ENCODE measurements around the gene SEMA4D.

SEMA4D gene

DNA sequence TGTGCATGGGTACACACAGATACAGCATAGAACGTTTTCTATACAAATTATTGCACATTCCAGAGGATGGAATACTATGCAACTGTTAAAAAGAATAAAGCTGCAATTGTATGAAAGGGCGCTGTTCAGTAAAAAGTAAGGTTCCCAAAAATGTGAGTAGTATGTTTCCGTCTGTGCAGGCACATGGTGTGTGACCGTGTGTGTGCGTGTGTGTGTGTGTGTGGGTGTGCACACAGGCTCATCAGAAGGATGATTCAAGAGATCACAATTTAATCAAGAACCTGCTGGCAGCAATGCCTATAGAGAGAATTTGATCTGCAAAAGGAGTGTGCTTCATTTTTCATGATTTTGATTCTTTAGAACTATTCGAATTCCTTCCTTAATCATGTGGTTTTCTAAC lies 76.3 kb downstream of the SEMA4D start:
- TF ChIP-seq, protein P1, sequence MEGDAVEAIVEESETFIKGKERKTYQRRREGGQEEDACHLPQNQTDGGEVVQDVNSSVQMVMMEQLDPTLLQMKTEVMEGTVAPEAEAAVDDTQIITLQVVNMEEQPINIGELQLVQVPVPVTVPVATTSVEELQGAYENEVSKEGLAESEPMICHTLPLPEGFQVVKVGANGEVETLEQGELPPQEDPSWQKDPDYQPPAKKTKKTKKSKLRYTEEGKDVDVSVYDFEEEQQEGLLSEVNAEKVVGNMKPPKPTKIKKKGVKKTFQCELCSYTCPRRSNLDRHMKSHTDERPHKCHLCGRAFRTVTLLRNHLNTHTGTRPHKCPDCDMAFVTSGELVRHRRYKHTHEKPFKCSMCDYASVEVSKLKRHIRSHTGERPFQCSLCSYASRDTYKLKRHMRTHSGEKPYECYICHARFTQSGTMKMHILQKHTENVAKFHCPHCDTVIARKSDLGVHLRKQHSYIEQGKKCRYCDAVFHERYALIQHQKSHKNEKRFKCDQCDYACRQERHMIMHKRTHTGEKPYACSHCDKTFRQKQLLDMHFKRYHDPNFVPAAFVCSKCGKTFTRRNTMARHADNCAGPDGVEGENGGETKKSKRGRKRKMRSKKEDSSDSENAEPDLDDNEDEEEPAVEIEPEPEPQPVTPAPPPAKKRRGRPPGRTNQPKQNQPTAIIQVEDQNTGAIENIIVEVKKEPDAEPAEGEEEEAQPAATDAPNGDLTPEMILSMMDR (IDR thresholded peaks at IDR 0.05), result no peak
- Histone ChIP-seq H3K4me3 (ENCODE audit: low read depth in 1 of 2, low read length in 1 of 2) (no peak overlapping the region), H3K9me3 (no peaks in the 10 kb centered on the region), H3K27me3 (no peaks in the 10 kb centered on the region), H3K27ac (no peak overlapping the region), H3K36me3 (peaks cover 16% of the 10 kb centered on the region), H3K4me1 (ENCODE audit: control insufficient read depth in 1 of 2, insufficient read depth in 1 of 2, low read depth in 1 of 2, low read length in 1 of 2) (peaks cover 38 to 70% of the 10 kb centered on the region in 2 experiments)

DNA sequence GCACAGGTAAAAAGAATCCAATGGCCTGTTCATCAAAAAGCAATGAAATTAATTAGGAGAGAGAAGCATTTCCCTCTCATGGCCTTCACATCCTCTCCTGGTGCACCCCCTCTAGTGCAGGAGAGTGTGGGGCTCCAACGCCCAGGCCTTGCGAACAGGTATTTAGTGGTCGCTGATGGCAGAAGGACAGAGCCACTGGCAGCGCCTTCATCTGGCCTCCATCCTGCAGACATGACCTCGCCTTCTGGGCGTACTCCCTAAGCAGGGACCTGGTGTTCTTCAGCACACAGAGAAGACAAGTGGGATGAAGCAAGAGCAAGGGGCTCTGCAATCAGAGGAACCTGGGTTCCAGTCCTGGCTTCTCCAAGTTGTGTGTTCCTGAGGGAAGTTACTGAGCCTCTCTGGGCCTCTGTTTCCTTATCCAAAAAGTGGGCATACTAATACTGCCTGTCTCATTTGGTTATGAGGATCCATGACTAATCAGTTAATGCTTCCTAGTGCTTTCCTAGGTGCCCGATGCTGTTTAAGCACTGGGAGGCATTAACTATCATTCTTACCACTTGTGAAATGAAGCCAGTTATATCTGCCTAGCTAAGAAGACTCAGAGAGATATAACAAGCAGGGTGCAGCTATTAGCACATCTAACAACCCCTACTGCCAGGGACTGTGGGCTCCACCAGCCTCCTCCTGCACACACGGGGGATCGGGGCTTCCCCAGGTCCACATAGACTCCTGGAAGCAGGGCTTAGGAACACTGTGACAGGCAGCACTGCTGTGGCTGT lies 77.3 kb downstream of the SEMA4D start:
- TF ChIP-seq, protein P1 (IDR thresholded peaks at IDR 0.05), result no peak
- Histone ChIP-seq H3K36me3 (peaks cover 26% of the 10 kb centered on the region), H3K9me3 (no peaks in the 10 kb centered on the region), H3K4me3 (ENCODE audit: low read depth in 1 of 2, low read length in 1 of 2) (no peak overlapping the region), H3K27me3 (no peaks in the 10 kb centered on the region), H3K27ac (peak overlapping the region; percentile 52), H3K4me1 (ENCODE audit: control insufficient read depth in 1 of 2, insufficient read depth in 1 of 2, low read depth in 1 of 2, low read length in 1 of 2) (peaks cover 28 to 60% of the 10 kb centered on the region in 2 experiments)

DNA sequence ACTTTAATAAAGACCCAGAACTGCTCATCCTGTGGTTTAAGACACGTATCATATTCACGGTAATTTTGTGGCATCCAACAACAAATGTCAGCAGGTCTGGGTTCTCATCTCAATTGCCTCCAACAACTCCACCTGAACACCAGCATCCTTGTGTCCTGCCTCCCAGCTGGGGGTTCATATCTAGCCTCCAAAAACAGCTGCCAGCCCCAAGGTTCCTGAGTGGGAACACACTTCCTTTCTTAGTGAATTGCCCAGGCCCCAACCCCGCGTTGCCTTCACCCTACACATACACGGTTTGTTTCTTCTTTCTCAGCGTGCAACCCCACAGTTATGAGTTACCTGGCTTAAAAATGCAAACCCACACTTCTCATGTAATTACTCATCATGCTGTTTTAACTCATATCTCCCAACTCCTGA lies 77.9 kb downstream of the SEMA4D start:
- peak overlapping the region; percentile 52 for H3K27ac ChIP-seq
- H3K4me3 ChIP-seq (ENCODE audit: low read depth in 1 of 2, low read length in 1 of 2), result no peak overlapping the region
- H3K9me3 ChIP-seq, result no peaks in the 10 kb centered on the region
- TF ChIP-seq, protein P1 (IDR thresholded peaks at IDR 0.05), result no peak
- H3K36me3 ChIP-seq, result peaks cover 32% of the 10 kb centered on the region
- no peaks in the 10 kb centered on the region for H3K27me3 ChIP-seq
- peaks cover 25 to 54% of the 10 kb centered on the region in 2 experiments for H3K4me1 ChIP-seq (ENCODE audit: control insufficient read depth in 1 of 2, insufficient read depth in 1 of 2, low read depth in 1 of 2, low read length in 1 of 2)

DNA sequence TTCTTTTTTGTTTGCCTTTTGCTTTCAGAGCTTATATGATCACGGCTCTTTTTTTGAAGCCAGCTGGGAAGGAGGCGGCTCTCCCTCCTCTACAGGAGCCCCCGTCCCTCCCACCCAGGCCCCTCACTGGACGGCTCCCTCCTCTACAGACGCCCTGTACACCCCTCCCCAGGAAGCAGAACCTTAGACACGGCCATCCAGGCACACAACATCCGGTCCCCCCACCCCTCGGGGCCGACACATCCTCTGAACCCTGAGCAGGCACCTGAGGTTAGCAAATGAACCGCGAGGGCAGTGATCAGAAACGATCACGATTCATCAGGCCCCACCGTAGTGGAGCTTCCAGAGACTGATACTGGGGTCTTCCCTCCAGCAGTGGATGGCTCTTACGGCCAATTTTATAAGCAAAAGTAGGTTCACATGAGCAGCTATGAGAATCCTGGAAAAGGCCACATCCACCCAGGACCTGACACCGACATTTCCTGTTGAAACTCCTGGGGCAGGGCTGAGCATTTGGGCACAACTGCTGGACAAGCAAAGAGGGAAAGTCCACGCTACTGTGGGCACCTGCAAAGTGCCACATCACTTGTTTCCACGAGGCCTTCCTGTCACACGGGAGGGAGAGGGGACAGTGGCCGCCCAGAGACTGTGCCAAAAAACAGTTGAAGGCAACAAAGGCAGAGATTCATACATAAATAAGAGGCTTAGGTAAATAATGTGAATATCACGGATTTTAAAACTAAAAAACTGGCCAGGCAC lies 78.9 kb downstream of the SEMA4D start:
- H3K4me1 ChIP-seq (ENCODE audit: control insufficient read depth in 1 of 2, insufficient read depth in 1 of 2, low read depth in 1 of 2, low read length in 1 of 2), result peaks cover 25 to 53% of the 10 kb centered on the region in 2 experiments
- H3K27me3 ChIP-seq, result no peaks in the 10 kb centered on the region
- H3K4me3 ChIP-seq (ENCODE audit: low read depth in 1 of 2, low read length in 1 of 2), result peak overlapping the region in 1 of 2 experiments; percentile 19
- no peaks in the 10 kb centered on the region for H3K9me3 ChIP-seq
- H3K36me3 ChIP-seq, result peaks cover 41% of the 10 kb centered on the region
- H3K27ac ChIP-seq, result peak overlapping the region; percentile 63
- TF ChIP-seq, protein P1 (IDR thresholded peaks at IDR 0.05), result no peak

DNA sequence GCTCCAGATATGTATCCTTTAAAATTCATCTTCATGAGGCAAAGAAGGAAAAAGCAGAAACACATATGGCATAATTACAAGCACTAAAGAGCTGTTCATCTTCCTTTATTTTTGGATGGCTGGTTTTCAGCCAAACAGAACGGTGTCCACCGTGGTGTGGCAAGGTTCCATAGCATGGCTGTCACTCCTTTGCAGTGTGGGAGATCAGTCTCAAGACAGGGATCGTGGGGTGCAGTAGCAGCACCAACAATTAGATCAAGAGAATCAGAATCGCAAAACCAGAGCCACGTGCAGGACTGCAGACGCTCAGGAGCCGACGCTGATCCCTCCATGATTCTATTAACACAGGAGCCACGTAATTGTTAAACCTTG lies 79.5 kb downstream of the SEMA4D start:
- H3K9me3 ChIP-seq, result no peaks in the 10 kb centered on the region
- TF ChIP-seq, protein P1 (IDR thresholded peaks at IDR 0.05), result no peak
- no peak overlapping the region for H3K4me3 ChIP-seq (ENCODE audit: low read depth in 1 of 2, low read length in 1 of 2)
- peaks cover 25 to 53% of the 10 kb centered on the region in 2 experiments for H3K4me1 ChIP-seq (ENCODE audit: control insufficient read depth in 1 of 2, insufficient read depth in 1 of 2, low read depth in 1 of 2, low read length in 1 of 2)
- peak overlapping the region; percentile 63 for H3K27ac ChIP-seq
- H3K36me3 ChIP-seq, result peaks cover 47% of the 10 kb centered on the region
- H3K27me3 ChIP-seq, result no peaks in the 10 kb centered on the region

Measured in neutrophil (primary cell).